Colonic mucosa (tissue), 4 donors: ENCODE measurements around the gene GPC5. TPM values are rescaled to one million over a fixed set of nuclear protein-coding genes. Genes with fewer than 3 reads are reported as not detected.
"Not testable (repeated sequence)": the region's sequence is repeated elsewhere in the genome, so short reads cannot be mapped to it uniquely, and the experiment has no call there.

Source experiments
- DNase-seq: peaks from one replicate; pipeline ENCODE4 v3.0.0-alpha.2; 2020
- H3K27ac ChIP-seq: fragments of 200-600 bp; one replicate; pipeline ENCODE4 v1.8.0; 2021
- H3K27me3 ChIP-seq: fragments of 200-600 bp; one replicate; pipeline ENCODE4 v1.8.0; 2021
- H3K36me3 ChIP-seq: fragments of 200-600 bp; one replicate; pipeline ENCODE4 v1.8.0; 2021
- H3K4me1 ChIP-seq: fragments of 200-600 bp; one replicate; pipeline ENCODE4 v1.8.0; 2021; ENCODE audit warnings: mild to moderate bottlenecking
- H3K4me3 ChIP-seq: fragments of 200-600 bp; one replicate; pipeline ENCODE4 v1.8.0; 2021
- H3K9ac ChIP-seq, 2 donors: one replicate each; pipeline ENCODE4 v1.7.0; 2013; ENCODE audit warnings: control low read depth in 2 of 2, low read depth in 2 of 2, low read length in 2 of 2
- H3K9me3 ChIP-seq: fragments of 200-600 bp; one replicate; pipeline ENCODE4 v1.8.0; 2021
- CTCF ChIP-seq: fragments of 200-600 bp; IDR thresholded peaks from one replicate; pipeline ENCODE4 v1.8.0; 2022; ENCODE audit warnings: antibody characterized with exemption, mild to moderate bottlenecking
- intact Hi-C: fragments of 100-400 bp; cut with DNase I; formaldehyde crosslinking; loops from one replicate; pipeline ENCODE4 v1.14.1; 2022
- total RNA-seq, 2 donors: library from RNA; stranded (reverse); fragmentation: NEBNext Ultra II Directional in 1 of 2; extraction: Animal tissue kit (Norgen Biotek cat#: 25700) in 1 of 2; gene quantifications; one replicate each; pipeline ENCODE4 v1.2.1, GENCODE V29; 2021
- donor health status: healthy.
- donor health status: DM: no; HTN: no; CAD: no.
- donor health status: DM: no; HTN: no; CAD: no.

GPC5 gene
- total RNA-seq, 2 donors from 2014 or later = 0.42 TPM; not detected in 1

DNA sequence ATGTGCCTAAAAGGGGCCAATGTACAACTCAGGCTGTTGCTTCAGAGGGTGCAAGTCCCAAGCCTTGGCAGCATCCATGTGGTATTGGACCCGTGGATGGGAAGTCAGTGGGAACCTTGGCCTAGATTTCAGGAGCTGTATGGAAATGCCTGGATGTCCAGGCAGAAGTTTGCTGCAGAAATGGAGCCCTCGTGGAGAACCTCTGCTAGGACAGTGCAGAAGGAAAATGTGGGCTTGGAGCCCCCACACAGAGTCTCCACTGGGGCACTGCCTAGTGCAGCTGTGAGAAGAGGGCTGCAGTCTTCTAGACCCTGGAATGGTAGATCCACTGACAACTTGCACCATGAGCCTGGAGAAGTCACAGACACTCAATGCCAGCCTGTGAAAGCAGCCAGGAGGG, 28.5 kb downstream of the GPC5 start:
- no peaks in the 10 kb centered on the region for H3K27me3 ChIP-seq
- H3K36me3 ChIP-seq = no peaks in the 10 kb centered on the region
- TF ChIP-seq CTCF = no peak
- no peak for DNase-seq
- no peaks in the 10 kb centered on the region for H3K4me1 ChIP-seq
- H3K4me3 ChIP-seq = no peak overlapping the region
- H3K9me3 ChIP-seq = no peaks in the 10 kb centered on the region
- intact Hi-C loops = no loop called here
- H3K27ac ChIP-seq = no peak overlapping the region
- H3K9ac ChIP-seq = no peak overlapping the region

GRCh38 chr13:91438674-91439073, 40.3 kb downstream of the GPC5 start:
- H3K4me1 ChIP-seq, H3K27me3 ChIP-seq, H3K9ac ChIP-seq, DNase-seq, H3K9me3 ChIP-seq, H3K27ac ChIP-seq, intact Hi-C loops, H3K4me3 ChIP-seq, H3K36me3 ChIP-seq: not testable (repeated sequence)

DNA sequence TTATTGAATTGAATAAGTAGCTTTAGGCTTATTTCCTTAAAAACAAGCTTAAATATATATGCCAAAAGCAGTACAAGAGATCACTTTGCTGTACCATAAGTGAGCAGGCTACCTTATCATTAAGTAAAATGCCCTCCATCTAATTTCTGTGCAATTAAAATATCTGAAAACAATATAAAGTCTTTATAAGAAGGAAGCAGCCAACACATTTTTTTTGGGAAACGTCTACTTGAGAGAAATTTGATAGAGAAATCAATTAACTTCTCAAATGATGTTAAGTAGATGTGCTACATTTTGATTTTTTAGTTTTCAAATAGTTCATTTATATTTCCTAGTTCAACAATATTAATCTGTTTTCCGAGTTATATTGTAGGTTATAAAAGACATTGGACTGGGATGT, 52.5 kb downstream of the GPC5 start:
- H3K27ac ChIP-seq = no peak overlapping the region
- no peaks in the 10 kb centered on the region for H3K27me3 ChIP-seq
- no peak overlapping the region for H3K4me3 ChIP-seq
- no peaks in the 10 kb centered on the region for H3K9me3 ChIP-seq
- H3K4me1 ChIP-seq = no peaks in the 10 kb centered on the region
- no peaks in the 10 kb centered on the region for H3K36me3 ChIP-seq
- no peak for TF ChIP-seq CTCF
- DNase-seq = no peak
- intact Hi-C loops = no loop called here
- no peak overlapping the region for H3K9ac ChIP-seq

DNA sequence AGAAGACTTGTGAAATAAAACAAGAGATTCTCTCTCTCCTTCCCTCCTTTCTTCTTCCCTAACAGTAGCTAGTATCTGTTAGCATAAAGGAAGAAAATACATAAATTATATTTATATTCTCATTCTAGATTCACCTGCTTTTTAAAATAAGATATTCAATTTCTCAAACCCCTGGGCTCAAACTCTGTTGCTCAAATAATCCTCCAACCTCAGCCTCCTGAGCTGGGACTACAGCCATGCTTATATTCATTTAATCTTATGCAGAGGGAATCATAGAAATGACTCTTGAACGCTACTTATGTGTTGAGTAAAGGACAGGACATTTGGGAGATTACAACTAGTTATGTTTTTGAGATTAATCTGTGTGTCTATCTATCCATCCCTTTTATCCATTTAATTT, 56.2 kb downstream of the GPC5 start:
- TF ChIP-seq CTCF = no peak
- DNase-seq = no peak
- intact Hi-C loops = no loop called here

GRCh38 chr13:91456837-91457236, 58.4 kb downstream of the GPC5 start:
- Histone ChIP-seq H3K27me3 (no peaks in the 10 kb centered on the region), H3K4me3 (no peak overlapping the region), H3K9me3 (no peaks in the 10 kb centered on the region), H3K4me1 (no peaks in the 10 kb centered on the region), H3K27ac (no peak overlapping the region), H3K9ac (no peak overlapping the region), H3K36me3 (no peaks in the 10 kb centered on the region)
- intact Hi-C loops = no loop called here
- TF ChIP-seq CTCF = no peak
- no peak for DNase-seq

More for the DNA sequence above, 56.2 kb downstream of the GPC5 start:
- H3K9ac ChIP-seq = no peak overlapping the region
- H3K27me3 ChIP-seq = no peaks in the 10 kb centered on the region
- H3K36me3 ChIP-seq = no peaks in the 10 kb centered on the region
- no peaks in the 10 kb centered on the region for H3K4me1 ChIP-seq
- H3K4me3 ChIP-seq = no peak overlapping the region
- no peaks in the 10 kb centered on the region for H3K9me3 ChIP-seq
- no peak overlapping the region for H3K27ac ChIP-seq

- Histone ChIP-seq H3K36me3 (no peaks in the 10 kb centered on the region), H3K27me3 (no peaks in the 10 kb centered on the region), H3K9me3 (no peaks in the 10 kb centered on the region), H3K9ac (no peak overlapping the region), H3K27ac (no peak overlapping the region), H3K4me1 (no peaks in the 10 kb centered on the region), H3K4me3 (no peak overlapping the region)
- no peak for TF ChIP-seq CTCF
- no peak for DNase-seq
- intact Hi-C loops = no loop called here
Measured at GRCh38 chr13:91459485-91459884, 61.1 kb downstream of the GPC5 start.
